SK-N-SH treated with all-trans-retinoic acid at 6 μM for 48 hours (cell line): ENCODE measurements around the gene CTNS.

Experiments used
- RARB ChIP-seq: fragments of 250-450 bp; sonication (Bioruptor Pico); IDR thresholded peaks from 2 replicates; pipeline ENCODE4 v1.8.0; 2021; ENCODE audit warnings: mild to moderate bottlenecking, moderate library complexity
- ZNF8 ChIP-seq: fragments of 450-650 bp; formaldehyde crosslinking; IDR thresholded peaks from 2 replicates; pipeline ENCODE4 v1.5.0; 2020; ENCODE audit warnings: mild to moderate bottlenecking, moderate library complexity

- TF ChIP-seq ZNF8 (CRISPR knock-in tag) = no peak
- no peak for TF ChIP-seq RARB (CRISPR knock-in tag)
These were observed 41.6 kb upstream of the CTNS start for GRCh38 chr17:3594976-3595375.
